CMK (cell line): ENCODE results near the gene SP140.
"Not testable (repeated sequence)": the region's sequence is repeated elsewhere in the genome, so short reads cannot be mapped to it uniquely, and the experiment has no call there.

Source experiments
- DNase-seq: peaks from one replicate; pipeline ENCODE4 v3.0.0-alpha.2; 2010; ENCODE audit warnings: low read depth

Gene SP140

GRCh38 chr2:230226051-230226551 lies 565 bp downstream of the SP140 start:
- no peak for DNase-seq

DNA sequence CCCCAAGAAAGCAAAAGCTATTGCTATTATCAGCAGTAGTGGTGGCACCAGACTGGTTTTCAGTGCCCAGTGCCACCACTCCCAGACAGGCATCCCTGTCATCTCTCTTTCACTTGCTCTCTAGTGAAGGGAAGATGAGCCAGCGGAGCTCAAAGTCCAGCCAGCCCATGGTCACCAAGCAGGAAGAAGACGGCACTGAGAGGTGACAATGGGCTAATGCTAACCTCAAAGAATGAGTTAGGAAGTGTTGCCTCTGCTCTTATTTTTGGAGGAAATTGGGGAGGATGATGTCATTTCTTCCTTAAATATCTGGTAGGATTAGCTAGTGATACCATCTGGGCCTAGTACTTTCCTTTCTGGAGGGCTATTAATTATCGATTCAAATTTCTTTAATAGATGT lies 1.7 kb downstream of the SP140 start:
- no peak for DNase-seq

DNA sequence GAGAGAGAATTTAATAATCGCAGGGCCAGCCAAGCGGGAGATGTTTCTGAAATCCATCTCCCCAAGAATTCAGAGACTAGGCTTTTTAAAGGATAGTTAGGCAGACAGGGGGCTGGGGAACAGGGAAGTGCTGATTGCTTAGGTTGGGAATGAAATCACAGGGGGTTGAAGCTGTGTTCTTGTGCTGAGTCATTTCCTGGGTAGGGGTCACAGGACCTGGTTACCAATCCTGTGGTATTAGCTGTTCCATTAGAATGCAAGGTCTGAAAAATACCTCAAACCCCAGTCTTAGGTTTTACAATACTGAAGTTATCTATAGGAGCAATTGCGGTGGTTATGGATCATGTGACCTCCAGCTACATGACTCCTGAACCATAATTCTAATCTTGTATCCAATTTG lies 4.6 kb downstream of the SP140 start:
- no peak for DNase-seq

GRCh38 chr2:230230496-230231200 lies 5.1 kb downstream of the SP140 start:
- DNase-seq = no peak

- no peak for DNase-seq
These were observed 5.7 kb downstream of the SP140 start for GRCh38 chr2:230231251-230231650.

- DNase-seq = no peak
These were observed 8.7 kb downstream of the SP140 start for GRCh38 chr2:230234122-230234722.

DNA sequence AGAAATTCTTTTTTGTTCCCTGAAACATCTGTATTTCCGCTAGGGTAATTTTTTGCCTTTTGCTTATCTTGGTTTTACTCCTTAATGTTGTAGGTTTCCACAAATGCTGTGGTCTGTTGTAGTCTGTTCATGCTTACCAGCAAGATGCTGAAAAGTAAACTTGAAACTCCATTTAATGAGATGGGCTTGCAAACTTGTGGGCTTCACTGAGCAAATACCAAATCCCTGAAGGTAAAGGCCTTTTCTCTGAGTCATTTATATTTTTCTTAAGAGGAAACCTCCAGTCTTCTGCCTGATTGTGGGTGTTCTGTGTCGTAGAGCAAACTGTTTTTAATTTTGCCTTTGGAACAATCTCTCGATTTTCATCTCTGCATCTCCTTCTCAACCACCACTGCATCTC lies 9.3 kb downstream of the SP140 start:
- DNase-seq = no peak

DNA sequence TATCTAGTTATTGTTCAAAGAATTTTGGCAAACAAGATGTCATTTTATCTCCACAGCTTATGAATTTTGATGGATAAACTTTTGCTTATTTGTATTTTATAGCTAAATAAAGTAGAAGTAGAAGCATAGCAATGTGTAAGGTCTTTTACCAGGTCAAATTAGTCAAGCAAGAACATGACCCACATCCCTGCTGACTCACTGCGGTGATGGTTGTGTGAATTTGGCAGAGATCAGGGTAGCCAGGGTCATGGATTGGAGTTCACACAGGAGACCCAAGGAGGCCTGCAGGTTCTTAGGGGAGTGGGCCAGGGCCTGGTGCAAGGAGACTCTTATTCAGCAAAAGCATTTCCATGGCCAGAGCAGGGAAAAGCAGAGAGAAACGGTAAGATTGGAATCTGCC lies 18.7 kb downstream of the SP140 start:
- DNase-seq = no peak

DNA sequence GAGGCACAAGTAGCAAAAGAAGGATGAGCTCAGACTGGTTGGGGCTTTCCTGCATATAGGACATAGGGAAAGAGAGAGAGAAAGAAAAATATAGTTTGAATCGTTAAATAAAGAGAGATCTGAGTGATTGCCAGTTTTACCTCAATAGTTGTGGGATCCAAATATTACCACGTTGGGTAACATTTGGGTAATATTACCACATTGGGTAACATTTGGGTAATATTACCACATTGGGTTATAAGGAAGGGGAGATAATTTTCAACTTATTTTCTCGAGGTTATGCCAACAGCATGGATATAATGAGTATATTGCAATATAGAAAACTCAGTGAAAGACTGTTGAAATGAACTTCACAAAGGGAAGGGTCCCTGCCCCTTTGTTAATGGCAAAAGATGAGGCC lies 20.7 kb downstream of the SP140 start:
- DNase-seq = no peak

DNA sequence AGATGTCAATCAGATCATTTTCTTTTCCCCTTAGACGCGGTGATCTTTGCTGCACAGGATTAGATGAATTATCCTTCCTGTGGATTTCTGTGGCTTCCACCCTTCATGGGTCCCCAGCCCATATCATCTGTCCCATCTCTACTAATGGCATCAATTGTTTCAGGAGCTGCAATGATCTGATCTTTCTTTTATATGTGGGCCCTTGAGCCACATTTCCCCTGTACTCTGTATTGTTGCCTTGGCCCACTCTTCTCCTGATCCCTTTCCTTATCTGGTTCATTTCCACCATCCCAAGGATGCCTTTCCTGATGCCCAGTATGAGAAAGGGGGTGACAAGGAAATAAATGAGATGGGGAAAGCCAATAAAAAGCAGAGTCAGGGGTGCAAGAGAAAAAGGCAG lies 24.7 kb downstream of the SP140 start:
- no peak for DNase-seq

GRCh38 chr2:230254152-230254881 lies 28.8 kb downstream of the SP140 start:
- no peak for DNase-seq

DNA sequence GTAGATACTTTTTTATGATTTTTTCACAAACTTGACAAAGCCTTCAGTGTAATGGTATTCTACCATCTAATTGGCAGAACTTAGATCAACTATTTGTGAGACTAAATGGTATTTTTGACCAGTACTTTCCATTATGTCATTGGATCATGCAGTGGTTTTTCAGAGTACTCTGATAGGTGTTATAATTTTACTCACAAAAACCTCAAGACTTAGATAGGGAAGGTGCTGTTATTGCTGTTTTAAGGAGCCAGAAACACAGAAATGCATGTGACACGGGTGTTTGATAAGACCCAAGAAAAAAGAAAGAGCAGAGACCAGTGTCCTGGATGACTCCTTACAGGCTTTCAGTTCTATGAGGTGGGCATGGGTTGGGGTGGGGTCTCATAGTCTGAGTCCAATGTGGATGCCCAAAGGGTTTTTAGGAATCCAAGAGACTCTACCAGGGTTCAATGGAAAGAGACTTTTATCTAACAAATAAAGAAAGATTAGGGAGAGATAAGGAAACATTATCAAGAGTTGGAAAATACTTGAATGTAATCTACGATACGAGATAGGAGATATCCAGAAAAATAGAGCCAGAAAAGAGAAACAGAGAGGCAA lies 31.3 kb downstream of the SP140 start:
- no peak for DNase-seq

DNA sequence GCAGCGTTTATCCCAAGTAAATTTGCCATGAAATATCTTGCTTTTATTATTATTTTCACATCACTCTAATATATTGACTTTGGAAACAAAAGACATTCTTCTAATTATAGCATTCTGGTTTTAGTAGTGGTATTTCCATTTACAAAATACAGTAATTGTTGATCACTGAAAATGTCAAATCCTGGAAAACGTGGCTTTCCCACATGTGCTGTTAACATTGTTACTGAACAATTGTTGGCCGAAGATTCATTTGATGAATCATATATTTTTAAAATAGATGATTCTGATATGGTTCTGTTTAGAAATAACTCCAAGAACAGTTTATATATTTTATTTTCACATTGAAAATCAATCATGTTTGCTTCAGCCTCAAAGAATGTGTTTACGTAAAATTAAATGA lies 32.9 kb downstream of the SP140 start:
- DNase-seq = no peak

GRCh38 chr2:230262246-230262645 lies 36.7 kb downstream of the SP140 start:
- DNase-seq = no peak

DNA sequence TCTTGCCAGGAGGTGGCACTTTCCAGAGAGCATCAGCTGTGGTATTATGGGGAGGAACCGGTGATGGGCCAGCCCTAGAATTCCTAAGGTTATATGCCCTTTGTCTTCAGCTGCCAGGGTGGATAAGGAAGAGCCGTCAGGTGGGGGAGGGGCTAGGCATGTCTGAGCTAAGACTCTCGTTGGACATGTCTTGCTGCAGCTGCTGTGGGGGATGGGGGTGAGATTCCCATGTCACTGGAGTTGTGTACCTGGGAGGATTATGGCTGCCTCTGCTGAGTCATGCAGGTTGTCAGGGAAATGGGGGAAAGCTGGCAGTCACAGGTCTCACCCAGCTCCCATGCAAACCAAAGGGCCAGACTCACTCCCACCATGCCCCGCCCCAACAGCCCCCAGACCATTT lies 39.4 kb downstream of the SP140 start:
- DNase-seq = not testable (repeated sequence)

DNA sequence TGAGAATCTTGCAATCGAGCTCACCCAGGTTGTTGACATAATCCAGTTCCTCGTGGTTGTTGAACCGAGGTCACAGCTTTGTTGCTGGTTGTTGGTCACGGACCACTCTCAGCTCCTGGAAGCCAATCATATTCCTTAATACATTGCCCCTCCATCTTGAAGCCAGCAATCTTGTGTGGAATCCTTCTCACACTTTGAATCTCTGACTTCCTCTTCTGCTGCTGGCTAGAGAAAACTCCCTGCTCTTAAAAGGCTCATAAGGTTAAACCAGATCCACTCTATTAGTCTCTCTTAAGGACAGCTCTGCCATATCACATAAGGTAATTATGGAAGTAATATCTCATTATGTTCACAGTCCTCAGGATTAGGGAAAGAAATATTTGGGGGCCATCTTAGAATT lies 41.1 kb downstream of the SP140 start:
- DNase-seq = no peak

DNA sequence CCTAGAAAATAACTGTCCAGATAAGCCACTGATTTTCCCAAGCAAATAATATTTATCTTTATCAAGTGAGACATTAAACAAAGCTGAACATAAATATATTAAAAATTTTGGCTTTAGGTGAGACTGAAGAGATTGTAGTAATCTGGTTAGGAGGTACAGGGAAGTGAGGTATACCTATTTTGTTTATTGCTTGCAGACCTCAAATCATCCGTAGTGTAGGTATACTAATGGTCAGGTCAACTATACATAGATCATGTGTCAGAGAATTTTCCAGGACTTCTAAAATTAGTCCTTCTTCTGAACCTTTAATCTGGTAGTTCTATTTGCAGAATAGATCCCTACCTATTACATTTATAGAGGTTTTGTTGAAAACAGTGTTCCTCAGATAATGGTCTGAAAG lies 41.5 kb downstream of the SP140 start:
- DNase-seq = no peak

GRCh38 chr2:230267556-230267955 lies 42.0 kb downstream of the SP140 start:
- no peak for DNase-seq

DNA sequence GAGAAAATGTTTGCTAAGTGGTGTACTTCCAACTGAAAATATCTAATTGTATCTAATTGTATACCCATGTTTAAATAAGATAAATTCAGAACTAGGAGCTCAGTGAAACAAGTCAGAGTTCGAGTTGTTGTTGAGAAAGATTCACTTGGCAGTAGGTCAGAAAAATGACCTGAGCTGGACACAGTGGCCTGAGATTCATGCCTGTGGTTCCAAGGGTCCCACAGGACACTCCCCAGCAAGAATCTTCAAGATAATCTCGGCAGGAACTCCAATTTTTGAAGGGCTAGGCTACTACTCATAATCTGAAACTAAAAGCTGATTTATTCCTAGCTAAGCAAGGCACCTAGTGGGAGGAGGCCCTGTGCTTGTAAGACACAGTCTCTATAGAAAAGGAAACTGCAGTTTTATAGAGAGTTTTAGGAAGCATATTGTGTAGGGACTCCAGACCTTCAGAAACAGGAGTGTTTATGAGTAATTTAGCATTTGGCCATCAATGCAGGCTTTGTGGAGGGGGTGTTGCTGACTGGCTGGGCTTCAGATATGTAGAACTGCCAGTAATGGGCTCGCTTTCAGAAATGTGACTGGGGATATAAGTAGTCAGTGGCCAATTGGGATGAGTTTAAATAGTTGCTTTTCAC lies 43.2 kb downstream of the SP140 start:
- no peak for DNase-seq

DNA sequence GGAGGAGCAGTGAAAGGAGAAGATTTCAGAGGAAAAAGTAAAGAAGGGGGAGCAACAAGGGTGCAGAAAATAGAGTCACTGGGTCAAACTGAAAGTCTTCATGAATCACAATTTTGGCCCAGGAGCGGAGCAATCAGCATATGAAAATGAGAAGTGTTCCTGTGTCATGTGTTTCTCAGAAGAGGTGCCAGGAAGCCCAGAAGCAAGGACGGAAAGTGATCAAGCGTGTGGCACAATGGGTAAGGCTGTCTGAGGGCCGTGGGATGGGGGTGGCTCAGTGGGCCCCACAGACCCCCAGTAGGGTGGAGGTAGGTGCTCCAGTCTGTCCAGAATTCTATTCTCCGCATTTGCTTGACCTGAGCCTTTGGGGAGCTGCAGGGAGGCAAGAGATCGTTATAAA lies 44.2 kb downstream of the SP140 start:
- no peak for DNase-seq

DNA sequence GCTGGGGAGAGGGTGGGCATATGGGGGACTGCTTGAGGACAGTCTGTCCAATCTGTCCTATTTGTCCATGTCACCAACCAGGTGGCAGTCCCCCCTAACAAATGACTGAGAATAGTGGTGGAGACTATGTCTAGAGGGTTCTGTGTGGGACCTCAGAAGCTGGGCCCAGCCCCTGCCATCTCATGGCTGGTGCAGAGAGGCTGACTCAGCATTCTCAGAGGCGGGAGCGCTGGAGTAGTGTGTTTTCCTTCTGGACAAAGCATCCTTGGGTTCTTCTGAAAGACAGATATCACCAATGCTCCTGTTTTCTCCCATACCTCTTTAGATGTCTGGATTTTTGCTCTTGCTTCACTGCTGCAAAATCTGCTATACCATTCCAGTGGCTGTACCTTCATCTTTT lies 57.4 kb downstream of the SP140 start:
- DNase-seq = no peak

- DNase-seq = no peak
These were observed 60.5 kb downstream of the SP140 start for GRCh38 chr2:230286048-230286447.
